PFSK-1 (cell line): ENCODE data around the gene DNAJC27.

Experiments
- SIN3A ChIP-seq: IDR thresholded peaks from 2 replicates; pipeline ENCODE4 v1.6.1; 2012; ENCODE audit warnings: mild to moderate bottlenecking, low read length, moderate library complexity, borderline replicate concordance; ENCODE audit not compliant: insufficient read depth
- TF ChIP-seq, protein P1 (sequence below), 2 experiments: IDR thresholded peaks; 2 replicates each; pipeline versions ENCODE4 v1.6.1 to v1.8.0; 2011 to 2012; ENCODE audit warnings: low read depth in 2 of 2, low read length in 2 of 2, control low read depth in 1 of 2, inconsistent platforms in 1 of 2, mild to moderate bottlenecking in 1 of 2, moderate library complexity in 1 of 2; ENCODE audit not compliant: insufficient read depth in 1 of 2

DNA sequence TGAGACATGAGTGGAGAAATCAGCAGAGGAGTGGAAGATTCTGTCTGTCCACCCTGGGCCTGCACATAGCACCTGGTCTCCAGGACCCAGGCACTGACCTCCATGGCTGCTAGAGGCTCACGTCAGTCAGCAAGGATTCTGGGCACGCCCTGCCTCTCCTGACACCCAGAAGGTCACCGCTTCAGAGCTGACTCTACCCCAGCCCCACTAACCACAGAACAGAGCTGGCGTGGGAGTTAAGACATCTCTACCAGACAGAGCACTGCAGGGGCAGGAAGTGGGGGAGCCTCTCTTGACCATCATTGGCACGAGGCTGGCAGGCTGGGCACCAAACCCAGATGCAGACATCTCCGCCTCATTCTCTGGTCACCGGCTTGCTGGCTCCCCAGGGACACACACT is 54.7 kb downstream of the DNAJC27 start:
- TF ChIP-seq SIN3A = no peak
- TF ChIP-seq, protein P1, sequence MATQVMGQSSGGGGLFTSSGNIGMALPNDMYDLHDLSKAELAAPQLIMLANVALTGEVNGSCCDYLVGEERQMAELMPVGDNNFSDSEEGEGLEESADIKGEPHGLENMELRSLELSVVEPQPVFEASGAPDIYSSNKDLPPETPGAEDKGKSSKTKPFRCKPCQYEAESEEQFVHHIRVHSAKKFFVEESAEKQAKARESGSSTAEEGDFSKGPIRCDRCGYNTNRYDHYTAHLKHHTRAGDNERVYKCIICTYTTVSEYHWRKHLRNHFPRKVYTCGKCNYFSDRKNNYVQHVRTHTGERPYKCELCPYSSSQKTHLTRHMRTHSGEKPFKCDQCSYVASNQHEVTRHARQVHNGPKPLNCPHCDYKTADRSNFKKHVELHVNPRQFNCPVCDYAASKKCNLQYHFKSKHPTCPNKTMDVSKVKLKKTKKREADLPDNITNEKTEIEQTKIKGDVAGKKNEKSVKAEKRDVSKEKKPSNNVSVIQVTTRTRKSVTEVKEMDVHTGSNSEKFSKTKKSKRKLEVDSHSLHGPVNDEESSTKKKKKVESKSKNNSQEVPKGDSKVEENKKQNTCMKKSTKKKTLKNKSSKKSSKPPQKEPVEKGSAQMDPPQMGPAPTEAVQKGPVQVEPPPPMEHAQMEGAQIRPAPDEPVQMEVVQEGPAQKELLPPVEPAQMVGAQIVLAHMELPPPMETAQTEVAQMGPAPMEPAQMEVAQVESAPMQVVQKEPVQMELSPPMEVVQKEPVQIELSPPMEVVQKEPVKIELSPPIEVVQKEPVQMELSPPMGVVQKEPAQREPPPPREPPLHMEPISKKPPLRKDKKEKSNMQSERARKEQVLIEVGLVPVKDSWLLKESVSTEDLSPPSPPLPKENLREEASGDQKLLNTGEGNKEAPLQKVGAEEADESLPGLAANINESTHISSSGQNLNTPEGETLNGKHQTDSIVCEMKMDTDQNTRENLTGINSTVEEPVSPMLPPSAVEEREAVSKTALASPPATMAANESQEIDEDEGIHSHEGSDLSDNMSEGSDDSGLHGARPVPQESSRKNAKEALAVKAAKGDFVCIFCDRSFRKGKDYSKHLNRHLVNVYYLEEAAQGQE (IDR thresholded peaks at IDR 0.05; ENCODE audit: insufficient read depth in 1 of 2, low read depth in 2 of 2, low read length in 2 of 2) = no peak
